DOHH2 (cell line): ENCODE data around the gene PGAM4.
"Not testable (repeated sequence)": the region's sequence is repeated elsewhere in the genome, so short reads cannot be mapped to it uniquely, and the experiment has no call there.

ENCODE experiments used
- EZH2phosphoT487 ChIP-seq: fragments of 200-600 bp; sonication (generic); IDR thresholded peaks from 2 replicates; pipeline ENCODE4 v1.6.1; 2017; ENCODE audit warnings: borderline replicate concordance, mild to moderate bottlenecking, antibody characterized with exemption, low read length, moderate library complexity, mixed read lengths
- TF ChIP-seq, protein P1 (sequence below): fragments of 200-600 bp; sonication (generic); IDR thresholded peaks from one replicate; pipeline ENCODE4 v1.5.1; 2014; ENCODE audit warnings: antibody characterized with exemption, mild to moderate bottlenecking, low read depth, low read length; ENCODE audit not compliant: poor library complexity, severe bottlenecking

DNA sequence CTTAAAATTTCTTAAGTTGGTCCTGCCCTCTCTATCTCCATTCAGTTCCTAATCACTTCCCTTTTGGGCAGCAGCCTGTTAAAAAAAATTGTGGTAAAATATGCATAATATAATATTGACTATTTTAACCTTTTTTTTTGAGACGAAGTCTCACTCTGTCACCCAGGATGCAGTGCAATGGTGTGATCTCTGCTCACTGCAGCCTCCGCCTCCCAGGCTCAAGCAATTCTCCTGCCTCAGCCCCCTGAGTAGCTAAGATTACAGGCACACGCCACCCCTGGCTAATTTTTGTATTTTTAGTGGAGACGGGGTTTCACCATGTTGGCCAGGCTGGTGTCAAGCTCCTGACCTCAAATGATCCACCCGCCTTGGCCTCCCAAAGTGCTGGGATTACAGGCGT is 50.1 kb downstream of the PGAM4 start:
- TF ChIP-seq, protein P1, sequence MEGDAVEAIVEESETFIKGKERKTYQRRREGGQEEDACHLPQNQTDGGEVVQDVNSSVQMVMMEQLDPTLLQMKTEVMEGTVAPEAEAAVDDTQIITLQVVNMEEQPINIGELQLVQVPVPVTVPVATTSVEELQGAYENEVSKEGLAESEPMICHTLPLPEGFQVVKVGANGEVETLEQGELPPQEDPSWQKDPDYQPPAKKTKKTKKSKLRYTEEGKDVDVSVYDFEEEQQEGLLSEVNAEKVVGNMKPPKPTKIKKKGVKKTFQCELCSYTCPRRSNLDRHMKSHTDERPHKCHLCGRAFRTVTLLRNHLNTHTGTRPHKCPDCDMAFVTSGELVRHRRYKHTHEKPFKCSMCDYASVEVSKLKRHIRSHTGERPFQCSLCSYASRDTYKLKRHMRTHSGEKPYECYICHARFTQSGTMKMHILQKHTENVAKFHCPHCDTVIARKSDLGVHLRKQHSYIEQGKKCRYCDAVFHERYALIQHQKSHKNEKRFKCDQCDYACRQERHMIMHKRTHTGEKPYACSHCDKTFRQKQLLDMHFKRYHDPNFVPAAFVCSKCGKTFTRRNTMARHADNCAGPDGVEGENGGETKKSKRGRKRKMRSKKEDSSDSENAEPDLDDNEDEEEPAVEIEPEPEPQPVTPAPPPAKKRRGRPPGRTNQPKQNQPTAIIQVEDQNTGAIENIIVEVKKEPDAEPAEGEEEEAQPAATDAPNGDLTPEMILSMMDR = not testable (repeated sequence)
- not testable (repeated sequence) for TF ChIP-seq EZH2phosphoT487
